BE2C (cell line): ENCODE results near the gene SLC4A1.
A peak's percentile ranks its signal among the peaks of the same experiment; 100 is the strongest.

Experiments
- DNase-seq: peaks from one replicate; pipeline ENCODE4 v3.0.0-alpha.2; 2020
- H3K27me3 ChIP-seq: fragments of 250-450 bp; sonication (Bioruptor Pico); 2 replicates; pipeline ENCODE4 v1.5.1; 2020; ENCODE audit warnings: mild to moderate bottlenecking
- H3K36me3 ChIP-seq: fragments of 250-450 bp; sonication (Bioruptor Pico); 2 replicates; pipeline ENCODE4 v1.5.1; 2020; ENCODE audit warnings: mild to moderate bottlenecking
- H3K4me1 ChIP-seq: fragments of 250-450 bp; sonication (Bioruptor Pico); 2 replicates; pipeline ENCODE4 v1.5.1; 2020
- H3K4me3 ChIP-seq: 2 replicates; pipeline ENCODE4 v1.5.1; 2011; ENCODE audit warnings: low read depth, low read length
- H3K9me3 ChIP-seq: fragments of 250-450 bp; sonication (Bioruptor Pico); 2 replicates; pipeline ENCODE4 v1.5.1; 2020
- TF ChIP-seq, protein P1 (sequence below): IDR thresholded peaks from 2 replicates; pipeline ENCODE4 v1.5.1; 2012; ENCODE audit warnings: mild to moderate bottlenecking, low read depth, low read length

The SLC4A1 gene

DNA sequence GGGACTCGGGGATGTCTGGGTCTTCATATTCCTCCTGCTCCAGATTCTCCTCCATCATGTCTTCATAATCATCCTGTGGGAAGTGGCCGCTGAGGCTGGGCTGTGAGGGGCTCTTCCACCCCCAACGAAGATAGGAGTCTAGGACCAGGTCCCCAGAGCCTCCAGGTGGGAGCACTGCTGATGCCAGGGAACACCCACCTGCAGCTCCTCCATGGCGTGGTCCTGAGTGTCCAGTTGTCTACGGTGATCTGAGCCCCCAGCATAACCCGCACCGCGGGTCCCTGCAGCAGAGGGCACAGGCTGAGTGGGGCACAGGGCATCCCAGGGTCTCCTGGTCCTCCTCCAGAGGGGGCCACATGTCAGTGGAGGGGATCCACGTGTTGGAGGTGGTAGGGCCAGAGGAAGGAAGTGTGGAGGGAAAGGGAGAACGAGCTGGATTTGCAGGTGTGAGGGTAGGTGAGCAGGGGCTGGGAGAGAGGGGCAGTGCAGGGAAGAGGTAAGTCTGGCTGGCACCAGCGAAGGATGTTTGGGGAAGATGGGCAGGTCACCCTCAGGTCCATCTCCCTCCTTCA, 5.2 kb downstream of the SLC4A1 start:
- Histone ChIP-seq H3K27me3 (no peaks in the 10 kb centered on the region), H3K9me3 (no peaks in the 10 kb centered on the region), H3K4me1 (no peaks in the 10 kb centered on the region; the same call in 1 of the 2 replicates), H3K36me3 (no peaks in the 10 kb centered on the region), H3K4me3 (no peak overlapping the region)
- TF ChIP-seq, protein P1, sequence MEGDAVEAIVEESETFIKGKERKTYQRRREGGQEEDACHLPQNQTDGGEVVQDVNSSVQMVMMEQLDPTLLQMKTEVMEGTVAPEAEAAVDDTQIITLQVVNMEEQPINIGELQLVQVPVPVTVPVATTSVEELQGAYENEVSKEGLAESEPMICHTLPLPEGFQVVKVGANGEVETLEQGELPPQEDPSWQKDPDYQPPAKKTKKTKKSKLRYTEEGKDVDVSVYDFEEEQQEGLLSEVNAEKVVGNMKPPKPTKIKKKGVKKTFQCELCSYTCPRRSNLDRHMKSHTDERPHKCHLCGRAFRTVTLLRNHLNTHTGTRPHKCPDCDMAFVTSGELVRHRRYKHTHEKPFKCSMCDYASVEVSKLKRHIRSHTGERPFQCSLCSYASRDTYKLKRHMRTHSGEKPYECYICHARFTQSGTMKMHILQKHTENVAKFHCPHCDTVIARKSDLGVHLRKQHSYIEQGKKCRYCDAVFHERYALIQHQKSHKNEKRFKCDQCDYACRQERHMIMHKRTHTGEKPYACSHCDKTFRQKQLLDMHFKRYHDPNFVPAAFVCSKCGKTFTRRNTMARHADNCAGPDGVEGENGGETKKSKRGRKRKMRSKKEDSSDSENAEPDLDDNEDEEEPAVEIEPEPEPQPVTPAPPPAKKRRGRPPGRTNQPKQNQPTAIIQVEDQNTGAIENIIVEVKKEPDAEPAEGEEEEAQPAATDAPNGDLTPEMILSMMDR = no peak
- DNase-seq = no peak

DNA sequence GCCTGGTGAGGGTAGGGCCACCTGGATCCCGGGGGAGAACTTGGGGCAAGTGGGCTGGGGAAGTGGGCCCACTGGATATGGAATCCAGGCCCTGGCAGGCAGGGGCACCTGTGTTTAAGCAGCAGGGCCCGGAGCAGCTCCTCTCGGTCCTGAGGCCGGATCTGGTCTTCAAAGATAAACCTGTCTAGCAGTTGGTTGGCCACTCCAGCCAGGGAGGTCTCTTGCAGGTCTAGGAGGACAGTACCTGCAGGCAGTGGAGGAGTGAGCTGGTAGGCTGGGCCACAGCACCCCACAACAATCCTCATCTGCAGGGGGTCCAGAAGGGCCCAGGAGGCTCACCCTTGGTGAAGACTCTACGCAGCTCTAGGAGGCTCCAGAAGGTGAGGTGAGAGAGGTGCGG, 7.6 kb downstream of the SLC4A1 start:
- H3K27me3 ChIP-seq = no peaks in the 10 kb centered on the region
- no peaks in the 10 kb centered on the region for H3K4me1 ChIP-seq
- TF ChIP-seq, protein P1 = no peak
- H3K36me3 ChIP-seq = no peaks in the 10 kb centered on the region
- DNase-seq = no peak
- no peak overlapping the region for H3K4me3 ChIP-seq
- no peaks in the 10 kb centered on the region for H3K9me3 ChIP-seq

DNA sequence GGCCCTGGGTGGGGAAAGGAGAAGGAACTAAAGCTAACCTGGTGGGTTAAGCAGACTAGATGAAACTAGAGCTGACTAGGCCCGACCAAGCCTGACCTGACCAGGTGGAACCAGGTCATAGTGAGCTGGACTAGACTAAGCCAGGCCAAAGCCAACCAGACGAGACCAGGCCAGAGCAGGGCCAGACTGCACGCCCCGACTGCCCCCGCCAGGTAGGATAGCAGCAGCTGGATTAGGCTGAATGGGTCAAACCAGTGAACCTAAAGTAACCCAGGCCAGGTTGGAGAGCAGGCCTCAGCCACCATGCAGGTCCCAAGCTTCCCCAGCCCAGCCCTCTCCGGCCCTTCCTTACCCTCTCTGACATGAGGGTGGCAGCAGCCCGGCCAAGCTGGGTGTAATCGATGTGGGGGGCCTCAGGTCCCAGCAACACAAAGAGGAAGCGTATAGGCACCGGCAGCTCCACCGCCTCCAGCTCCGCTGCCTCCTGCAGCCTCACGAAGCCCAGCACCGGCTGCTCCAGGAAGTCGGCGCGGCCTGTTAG, 9.1 kb downstream of the SLC4A1 start:
- TF ChIP-seq, protein P1 = no peak
- DNase-seq = no peak
- H3K9me3 ChIP-seq = no peaks in the 10 kb centered on the region
- no peak overlapping the region for H3K4me3 ChIP-seq
- H3K36me3 ChIP-seq = no peaks in the 10 kb centered on the region
- no peaks in the 10 kb centered on the region for H3K27me3 ChIP-seq
- H3K4me1 ChIP-seq = no peaks in the 10 kb centered on the region

GRCh38 chr17:44257815-44258760, 9.8 kb downstream of the SLC4A1 start:
- H3K27me3 ChIP-seq = no peaks in the 10 kb centered on the region
- no peak overlapping the region for H3K4me3 ChIP-seq
- H3K36me3 ChIP-seq = no peaks in the 10 kb centered on the region
- H3K9me3 ChIP-seq = no peaks in the 10 kb centered on the region
- TF ChIP-seq, protein P1 = no peak
- peak; percentile 55 for DNase-seq
- no peaks in the 10 kb centered on the region for H3K4me1 ChIP-seq

GRCh38 chr17:44256671-44257070, 11.3 kb downstream of the SLC4A1 start:
- TF ChIP-seq, protein P1 = no peak
- no peaks in the 10 kb centered on the region for H3K27me3 ChIP-seq

More at GRCh38 chr17:44256671-44257070, 11.3 kb downstream of the SLC4A1 start:
- H3K36me3 ChIP-seq = no peaks in the 10 kb centered on the region
- DNase-seq = no peak
- H3K9me3 ChIP-seq = no peaks in the 10 kb centered on the region
- no peaks in the 10 kb centered on the region for H3K4me1 ChIP-seq
- H3K4me3 ChIP-seq = no peak overlapping the region
